Testis (tissue), 2 donors: ENCODE results near the gene C1orf210.

Source experiments
- POLR2A ChIP-seq: fragments of 450-650 bp; IDR thresholded peaks from one replicate; pipeline ENCODE4 v1.6.1; 2017; ENCODE audit warnings: antibody characterized with exemption, mild to moderate bottlenecking, moderate library complexity
- TF ChIP-seq, protein P1 (sequence below), 3 experiments: fragments of 450-650 bp in 2 of 3; fragments of 200-600 bp in 1 of 3; sonication (generic) in 1 of 3; IDR thresholded peaks; one replicate each; pipeline ENCODE4 v1.5.1; 2016 to 2019; ENCODE audit warnings: antibody characterized with exemption in 3 of 3, mild to moderate bottlenecking in 2 of 3, moderate library complexity in 1 of 3

DNA sequence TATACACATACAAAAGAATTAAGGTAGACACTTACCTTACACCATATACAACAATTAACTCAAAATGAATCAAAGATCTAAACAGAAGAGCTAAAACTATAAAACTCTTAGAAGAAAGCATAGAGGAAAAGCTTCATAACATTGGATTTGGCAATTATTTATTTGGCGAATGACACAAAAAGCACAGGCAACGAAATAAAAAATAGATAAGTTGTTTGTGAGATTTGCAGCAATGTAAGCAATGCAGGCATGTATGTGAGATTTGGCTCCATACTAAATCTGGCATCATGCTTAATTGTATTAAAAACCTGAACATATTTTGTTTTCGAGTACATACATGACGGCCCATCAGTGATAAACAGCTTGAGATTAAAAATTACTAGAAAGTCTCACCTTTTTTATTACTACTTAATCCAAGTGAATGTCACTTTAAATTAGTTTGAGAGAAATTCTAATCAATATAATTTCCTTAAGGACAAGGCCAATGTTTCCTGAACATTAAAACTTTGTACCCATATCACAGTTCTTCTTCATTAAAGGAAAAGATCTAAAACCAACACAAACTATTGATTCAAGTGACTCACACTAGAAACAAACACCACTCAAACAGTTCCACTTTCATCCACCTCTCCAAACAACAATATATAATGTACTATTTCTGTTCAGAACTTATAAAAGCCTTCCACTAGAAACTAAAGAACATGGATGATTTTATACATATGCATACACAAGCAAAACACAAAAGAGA lies 38.7 kb downstream of the C1orf210 start:
- TF ChIP-seq, protein P1, sequence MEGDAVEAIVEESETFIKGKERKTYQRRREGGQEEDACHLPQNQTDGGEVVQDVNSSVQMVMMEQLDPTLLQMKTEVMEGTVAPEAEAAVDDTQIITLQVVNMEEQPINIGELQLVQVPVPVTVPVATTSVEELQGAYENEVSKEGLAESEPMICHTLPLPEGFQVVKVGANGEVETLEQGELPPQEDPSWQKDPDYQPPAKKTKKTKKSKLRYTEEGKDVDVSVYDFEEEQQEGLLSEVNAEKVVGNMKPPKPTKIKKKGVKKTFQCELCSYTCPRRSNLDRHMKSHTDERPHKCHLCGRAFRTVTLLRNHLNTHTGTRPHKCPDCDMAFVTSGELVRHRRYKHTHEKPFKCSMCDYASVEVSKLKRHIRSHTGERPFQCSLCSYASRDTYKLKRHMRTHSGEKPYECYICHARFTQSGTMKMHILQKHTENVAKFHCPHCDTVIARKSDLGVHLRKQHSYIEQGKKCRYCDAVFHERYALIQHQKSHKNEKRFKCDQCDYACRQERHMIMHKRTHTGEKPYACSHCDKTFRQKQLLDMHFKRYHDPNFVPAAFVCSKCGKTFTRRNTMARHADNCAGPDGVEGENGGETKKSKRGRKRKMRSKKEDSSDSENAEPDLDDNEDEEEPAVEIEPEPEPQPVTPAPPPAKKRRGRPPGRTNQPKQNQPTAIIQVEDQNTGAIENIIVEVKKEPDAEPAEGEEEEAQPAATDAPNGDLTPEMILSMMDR (IDR thresholded peaks at IDR 0.05) = no peak
- TF ChIP-seq POLR2A = no peak
